ENCODE measurements around the gene SIK2. TPM values are rescaled to one million over a fixed set of nuclear protein-coding genes. Genes with fewer than 3 reads are reported as not detected.
A peak's percentile ranks its signal among the peaks of the same experiment; 100 is the strongest.

SIK2 gene
- total and polyA plus RNA-seq, 4 donors = 7.2 to 31.8 (median 17.3) TPM

DNA sequence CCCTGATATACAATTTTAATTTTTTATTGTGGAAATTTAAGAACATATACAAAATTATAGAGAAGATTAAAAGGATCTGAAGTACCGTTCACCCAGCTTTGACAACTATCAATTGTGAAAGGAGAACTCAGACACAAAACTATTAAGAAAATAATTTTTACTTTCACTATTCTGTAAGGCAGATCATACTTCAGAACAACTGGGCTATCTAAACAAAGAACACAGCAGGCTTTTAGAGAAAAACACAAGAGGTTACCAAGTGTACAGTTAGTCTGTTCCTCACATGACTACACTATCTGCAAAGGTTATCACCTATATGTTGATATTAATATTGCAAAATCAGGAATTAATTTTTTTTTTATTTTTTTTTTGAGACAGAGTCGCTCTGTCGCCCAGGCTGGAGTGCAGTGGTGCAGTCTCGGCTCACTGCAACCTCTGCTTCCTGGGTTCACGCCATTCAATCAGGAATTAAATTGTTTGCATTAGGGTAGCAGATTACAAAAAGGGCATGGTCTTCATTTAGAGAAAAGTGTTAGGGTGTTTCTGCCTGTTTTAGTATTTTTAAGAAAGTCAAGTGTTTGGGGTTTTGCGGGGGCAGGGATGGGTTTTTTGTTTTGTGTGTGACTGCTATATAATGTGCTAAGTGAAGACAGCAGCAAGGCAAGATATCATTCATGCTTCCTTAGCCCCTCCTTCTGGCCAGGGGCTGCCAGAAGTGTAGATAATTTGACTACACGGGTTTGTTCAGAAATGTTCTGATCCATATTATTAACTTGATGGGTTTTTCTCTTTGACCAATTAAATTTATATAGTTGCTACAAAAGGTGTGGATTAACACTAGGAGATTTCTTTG, 27.6 kb upstream of the SIK2 start:
- Histone ChIP-seq H3K4me3 (no peak overlapping the region), H3K4me1 (ENCODE audit: control insufficient read depth in 5 of 5, insufficient read depth in 5 of 5, low read length in 5 of 5) (peaks cover 0 to 17% (median 8%) of the 10 kb centered on the region in 5 donors), H3K27ac (ENCODE audit: low read depth in 1 of 2, low read length in 1 of 2) (no peak overlapping the region), H3K36me3 (ENCODE audit: control insufficient read depth in 4 of 4, insufficient read depth in 4 of 4, low read length in 4 of 4) (no peaks in the 10 kb centered on the region), H3K9ac (ENCODE audit: insufficient read depth in 1 of 2, low read length in 2 of 2) (no peak overlapping the region), H3K27me3 (ENCODE audit: control insufficient read depth in 3 of 3, insufficient read depth in 3 of 3, low read length in 2 of 3) (no peaks in the 10 kb centered on the region), H3K9me3 (ENCODE audit: control insufficient read depth in 4 of 4, insufficient read depth in 3 of 4, low read length in 3 of 4) (no peaks in the 10 kb centered on the region)
- TF ChIP-seq, protein P1, sequence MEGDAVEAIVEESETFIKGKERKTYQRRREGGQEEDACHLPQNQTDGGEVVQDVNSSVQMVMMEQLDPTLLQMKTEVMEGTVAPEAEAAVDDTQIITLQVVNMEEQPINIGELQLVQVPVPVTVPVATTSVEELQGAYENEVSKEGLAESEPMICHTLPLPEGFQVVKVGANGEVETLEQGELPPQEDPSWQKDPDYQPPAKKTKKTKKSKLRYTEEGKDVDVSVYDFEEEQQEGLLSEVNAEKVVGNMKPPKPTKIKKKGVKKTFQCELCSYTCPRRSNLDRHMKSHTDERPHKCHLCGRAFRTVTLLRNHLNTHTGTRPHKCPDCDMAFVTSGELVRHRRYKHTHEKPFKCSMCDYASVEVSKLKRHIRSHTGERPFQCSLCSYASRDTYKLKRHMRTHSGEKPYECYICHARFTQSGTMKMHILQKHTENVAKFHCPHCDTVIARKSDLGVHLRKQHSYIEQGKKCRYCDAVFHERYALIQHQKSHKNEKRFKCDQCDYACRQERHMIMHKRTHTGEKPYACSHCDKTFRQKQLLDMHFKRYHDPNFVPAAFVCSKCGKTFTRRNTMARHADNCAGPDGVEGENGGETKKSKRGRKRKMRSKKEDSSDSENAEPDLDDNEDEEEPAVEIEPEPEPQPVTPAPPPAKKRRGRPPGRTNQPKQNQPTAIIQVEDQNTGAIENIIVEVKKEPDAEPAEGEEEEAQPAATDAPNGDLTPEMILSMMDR (IDR thresholded peaks at IDR 0.05; ENCODE audit: control extremely low read depth, extremely low read depth) = no peak
- peak; percentile 27 for ATAC-seq (ENCODE audit: insufficient read depth, low FRiP score)
- 28 to 58% methylated on average over 7 of the region's 7 CpGs for WGBS, 2 donors
- DNase-seq = peak in 2 of 3 donors; percentile 57 to 59

DNA sequence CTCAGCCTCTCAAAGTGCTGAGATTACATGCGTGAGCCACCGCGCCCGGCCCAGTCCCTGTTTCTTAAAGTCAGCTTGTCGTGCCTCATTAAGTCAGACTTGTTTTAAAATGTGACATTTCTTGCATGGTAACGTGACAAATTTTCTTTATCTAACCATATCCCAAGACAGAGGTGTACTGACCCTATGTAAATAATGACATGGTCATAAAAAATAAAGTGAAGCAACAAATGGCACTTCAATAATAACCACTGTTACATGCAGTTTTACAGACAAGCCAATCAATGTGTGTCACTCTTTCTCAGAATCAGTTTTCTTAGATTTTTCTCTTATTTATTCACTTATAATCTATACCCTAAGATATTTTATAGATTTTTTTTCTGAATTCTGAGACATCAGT, 26.5 kb upstream of the SIK2 start:
- DNase-seq (no peak), ATAC-seq (ENCODE audit: insufficient read depth, low FRiP score) (no peak)
- TF ChIP-seq, protein P1 (IDR thresholded peaks at IDR 0.05; ENCODE audit: control extremely low read depth, extremely low read depth) = no peak
- Histone ChIP-seq H3K9me3 (ENCODE audit: control insufficient read depth in 4 of 4, insufficient read depth in 3 of 4, low read length in 3 of 4) (no peaks in the 10 kb centered on the region), H3K27ac (ENCODE audit: low read depth in 1 of 2, low read length in 1 of 2) (no peak overlapping the region), H3K4me1 (ENCODE audit: control insufficient read depth in 5 of 5, insufficient read depth in 5 of 5, low read length in 5 of 5) (peaks cover 0 to 17% (median 8%) of the 10 kb centered on the region in 5 donors), H3K4me3 (no peak overlapping the region), H3K36me3 (ENCODE audit: control insufficient read depth in 4 of 4, insufficient read depth in 4 of 4, low read length in 4 of 4) (no peaks in the 10 kb centered on the region), H3K9ac (ENCODE audit: insufficient read depth in 1 of 2, low read length in 2 of 2) (no peak overlapping the region), H3K27me3 (ENCODE audit: control insufficient read depth in 3 of 3, insufficient read depth in 3 of 3, low read length in 2 of 3) (no peaks in the 10 kb centered on the region)
- 93 to 96% methylated on average over 6 of the region's 6 CpGs for WGBS, 2 donors

DNA sequence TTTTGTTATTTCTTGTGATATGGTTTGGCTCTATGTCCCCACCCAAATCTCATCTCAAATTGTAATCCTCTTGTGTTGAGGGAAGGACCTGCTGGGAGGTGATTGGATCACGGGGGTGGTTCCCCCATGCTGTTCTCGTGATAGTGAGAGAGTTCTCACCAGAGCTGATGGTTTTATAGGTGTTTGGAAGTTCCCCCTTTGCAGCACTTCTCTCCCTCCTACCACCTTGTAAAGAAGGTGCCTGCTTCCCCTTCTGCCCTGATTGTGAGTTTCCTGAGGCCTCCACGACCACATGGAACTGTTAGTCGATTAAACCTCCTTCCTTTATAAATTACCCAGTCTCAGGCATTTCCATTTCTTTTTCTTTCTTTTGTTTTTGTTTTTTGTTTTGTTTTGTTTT, 24.4 kb upstream of the SIK2 start:
- no peak overlapping the region for H3K4me3 ChIP-seq
- ATAC-seq (ENCODE audit: insufficient read depth, low FRiP score) = no peak
- 61 to 79% methylated on average over 4 of the region's 4 CpGs for WGBS, 2 donors

More for the DNA sequence above, 24.4 kb upstream of the SIK2 start:
- Histone ChIP-seq H3K9ac (ENCODE audit: insufficient read depth in 1 of 2, low read length in 2 of 2) (no peak overlapping the region), H3K27me3 (ENCODE audit: control insufficient read depth in 3 of 3, insufficient read depth in 3 of 3, low read length in 2 of 3) (no peaks in the 10 kb centered on the region), H3K9me3 (ENCODE audit: control insufficient read depth in 4 of 4, insufficient read depth in 3 of 4, low read length in 3 of 4) (no peaks in the 10 kb centered on the region), H3K36me3 (ENCODE audit: control insufficient read depth in 4 of 4, insufficient read depth in 4 of 4, low read length in 4 of 4) (no peaks in the 10 kb centered on the region), H3K27ac (ENCODE audit: low read depth in 1 of 2, low read length in 1 of 2) (no peak overlapping the region), H3K4me1 (ENCODE audit: control insufficient read depth in 5 of 5, insufficient read depth in 5 of 5, low read length in 5 of 5) (peaks cover 0 to 17% (median 8%) of the 10 kb centered on the region in 5 donors)
- no peak for DNase-seq
- TF ChIP-seq, protein P1 (IDR thresholded peaks at IDR 0.05; ENCODE audit: control extremely low read depth, extremely low read depth) = no peak
